Measurements from ENCODE around the gene OR12D3.
"Not testable (repeated sequence)": the region's sequence is repeated elsewhere in the genome, so short reads cannot be mapped to it uniquely, and the experiment has no call there.

Gene OR12D3

GRCh38 chr6:29368765-29369164 is 6.3 kb downstream of the OR12D3 start, which contains the start of gene OR5V1:
TSS of gene OR5V1 (minus strand) at chr6:29368865. CDS start at chr6:29356195, 12,670 bp downstream.
- DNase-seq: no peak
- Histone ChIP-seq H3K4me1 (ENCODE audit: control insufficient read depth, insufficient read depth, low read length, poor library complexity, severe bottlenecking) (no peaks in the 10 kb centered on the region), H3K27me3 (replicated peaks; ENCODE audit: control insufficient read depth, insufficient read depth, low read length, poor library complexity, severe bottlenecking) (no peaks in the 10 kb centered on the region), H3K4me3 (ENCODE audit: insufficient read depth, low read depth, low read length, poor library complexity, severe bottlenecking) (no peak within 1 kb of the TSS), H3K9me3 (ENCODE audit: control insufficient read depth, low read length) (no peaks in the 10 kb centered on the region), H3K27ac (ENCODE audit: insufficient read depth, low read length, poor library complexity, severe bottlenecking) (no peak within 1 kb of the TSS), H3K36me3 (ENCODE audit: control insufficient read depth, insufficient read depth, low read length) (no peaks in the 10 kb centered on the region)

GRCh38 chr6:29355603-29356002 is 19.5 kb downstream of the OR12D3 start:
- DNase-seq: no peak
- peaks cover 2% of the 10 kb centered on the region for H3K27me3 ChIP-seq (replicated peaks; ENCODE audit: control insufficient read depth, insufficient read depth, low read length, poor library complexity, severe bottlenecking)
- H3K4me1 ChIP-seq (ENCODE audit: control insufficient read depth, insufficient read depth, low read length, poor library complexity, severe bottlenecking): no peaks in the 10 kb centered on the region
- no peaks in the 10 kb centered on the region for H3K36me3 ChIP-seq (ENCODE audit: control insufficient read depth, insufficient read depth, low read length)
- H3K27ac ChIP-seq (ENCODE audit: insufficient read depth, low read length, poor library complexity, severe bottlenecking): no peak overlapping the region
- H3K9me3 ChIP-seq (ENCODE audit: control insufficient read depth, low read length): no peaks in the 10 kb centered on the region
- H3K4me3 ChIP-seq (ENCODE audit: insufficient read depth, low read depth, low read length, poor library complexity, severe bottlenecking): no peak overlapping the region

GRCh38 chr6:29354980-29355379 is 20.1 kb downstream of the OR12D3 start:
- Histone ChIP-seq H3K27me3 (replicated peaks; ENCODE audit: control insufficient read depth, insufficient read depth, low read length, poor library complexity, severe bottlenecking) (peaks cover 2% of the 10 kb centered on the region), H3K4me1 (ENCODE audit: control insufficient read depth, insufficient read depth, low read length, poor library complexity, severe bottlenecking) (no peaks in the 10 kb centered on the region), H3K4me3 (ENCODE audit: insufficient read depth, low read depth, low read length, poor library complexity, severe bottlenecking) (no peak overlapping the region), H3K27ac (ENCODE audit: insufficient read depth, low read length, poor library complexity, severe bottlenecking) (no peak overlapping the region), H3K9me3 (ENCODE audit: control insufficient read depth, low read length) (no peaks in the 10 kb centered on the region), H3K36me3 (ENCODE audit: control insufficient read depth, insufficient read depth, low read length) (no peaks in the 10 kb centered on the region)
- no peak for DNase-seq

- not testable (repeated sequence) for H3K27ac ChIP-seq (ENCODE audit: insufficient read depth, low read length, poor library complexity, severe bottlenecking); H3K9me3 ChIP-seq (ENCODE audit: control insufficient read depth, low read length); H3K4me1 ChIP-seq (ENCODE audit: control insufficient read depth, insufficient read depth, low read length, poor library complexity, severe bottlenecking); DNase-seq; H3K27me3 ChIP-seq (replicated peaks; ENCODE audit: control insufficient read depth, insufficient read depth, low read length, poor library complexity, severe bottlenecking); H3K36me3 ChIP-seq (ENCODE audit: control insufficient read depth, insufficient read depth, low read length); H3K4me3 ChIP-seq (ENCODE audit: insufficient read depth, low read depth, low read length, poor library complexity, severe bottlenecking)
Observed at GRCh38 chr6:29349348-29349747, 25.7 kb downstream of the OR12D3 start.

GRCh38 chr6:29345380-29345779 is 29.7 kb downstream of the OR12D3 start:
- Histone ChIP-seq H3K27me3 (replicated peaks; ENCODE audit: control insufficient read depth, insufficient read depth, low read length, poor library complexity, severe bottlenecking) (no peaks in the 10 kb centered on the region), H3K27ac (ENCODE audit: insufficient read depth, low read length, poor library complexity, severe bottlenecking) (no peak overlapping the region), H3K36me3 (ENCODE audit: control insufficient read depth, insufficient read depth, low read length) (no peaks in the 10 kb centered on the region), H3K9me3 (ENCODE audit: control insufficient read depth, low read length) (no peaks in the 10 kb centered on the region), H3K4me1 (ENCODE audit: control insufficient read depth, insufficient read depth, low read length, poor library complexity, severe bottlenecking) (no peaks in the 10 kb centered on the region), H3K4me3 (ENCODE audit: insufficient read depth, low read depth, low read length, poor library complexity, severe bottlenecking) (no peak overlapping the region)
- DNase-seq: no peak

- Histone ChIP-seq H3K4me1 (ENCODE audit: control insufficient read depth, insufficient read depth, low read length, poor library complexity, severe bottlenecking) (no peaks in the 10 kb centered on the region), H3K27me3 (replicated peaks; ENCODE audit: control insufficient read depth, insufficient read depth, low read length, poor library complexity, severe bottlenecking) (no peaks in the 10 kb centered on the region), H3K9me3 (ENCODE audit: control insufficient read depth, low read length) (no peaks in the 10 kb centered on the region), H3K36me3 (ENCODE audit: control insufficient read depth, insufficient read depth, low read length) (no peaks in the 10 kb centered on the region), H3K4me3 (ENCODE audit: insufficient read depth, low read depth, low read length, poor library complexity, severe bottlenecking) (no peak overlapping the region), H3K27ac (ENCODE audit: insufficient read depth, low read length, poor library complexity, severe bottlenecking) (no peak overlapping the region)
- no peak for DNase-seq
Observed at GRCh38 chr6:29336269-29336668, 38.8 kb downstream of the OR12D3 start.

- Histone ChIP-seq H3K4me3 (ENCODE audit: insufficient read depth, low read depth, low read length, poor library complexity, severe bottlenecking) (no peak overlapping the region), H3K4me1 (ENCODE audit: control insufficient read depth, insufficient read depth, low read length, poor library complexity, severe bottlenecking) (no peaks in the 10 kb centered on the region), H3K9me3 (ENCODE audit: control insufficient read depth, low read length) (no peaks in the 10 kb centered on the region), H3K27ac (ENCODE audit: insufficient read depth, low read length, poor library complexity, severe bottlenecking) (no peak overlapping the region), H3K36me3 (ENCODE audit: control insufficient read depth, insufficient read depth, low read length) (no peaks in the 10 kb centered on the region), H3K27me3 (replicated peaks; ENCODE audit: control insufficient read depth, insufficient read depth, low read length, poor library complexity, severe bottlenecking) (no peaks in the 10 kb centered on the region)
- no peak for DNase-seq
Observed at GRCh38 chr6:29332676-29333075, 42.4 kb downstream of the OR12D3 start.

- peaks cover 8% of the 10 kb centered on the region for H3K27me3 ChIP-seq (replicated peaks; ENCODE audit: control insufficient read depth, insufficient read depth, low read length, poor library complexity, severe bottlenecking)
Observed at GRCh38 chr6:29325777-29326176, 49.3 kb downstream of the OR12D3 start.

More at GRCh38 chr6:29325777-29326176, 49.3 kb downstream of the OR12D3 start:
- no peak for DNase-seq
- H3K4me1 ChIP-seq (ENCODE audit: control insufficient read depth, insufficient read depth, low read length, poor library complexity, severe bottlenecking): no peaks in the 10 kb centered on the region
- H3K4me3 ChIP-seq (ENCODE audit: insufficient read depth, low read depth, low read length, poor library complexity, severe bottlenecking): no peak overlapping the region
- H3K27ac ChIP-seq (ENCODE audit: insufficient read depth, low read length, poor library complexity, severe bottlenecking): no peak overlapping the region
- no peaks in the 10 kb centered on the region for H3K36me3 ChIP-seq (ENCODE audit: control insufficient read depth, insufficient read depth, low read length)
- no peaks in the 10 kb centered on the region for H3K9me3 ChIP-seq (ENCODE audit: control insufficient read depth, low read length)
